Stimulated activated naive CD8-positive, alpha-beta T cell treated with anti-CD3 and anti-CD28 coated beads, Interleukin-15, Interleukin-2, amounts not matched to agents 100 ng/mL and 50 ng/mL, for 24 hours (primary cell): ENCODE results near the gene IFNAR2.
A peak's percentile ranks its signal among the peaks of the same experiment; 100 is the strongest.

ENCODE experiments used
- H3K27ac Mint-ChIP-seq: one replicate; pipeline ENCODE4 v1.8.0; 2021; ENCODE audit warnings: mild to moderate bottlenecking, mixed read lengths
- H3K27me3 Mint-ChIP-seq: one replicate; pipeline ENCODE4 v1.8.0; 2021; ENCODE audit warnings: mixed read lengths
- H3K36me3 Mint-ChIP-seq: one replicate; pipeline ENCODE4 v1.8.0; 2021; ENCODE audit warnings: low read depth, mixed read lengths
- H3K4me1 Mint-ChIP-seq: one replicate; pipeline ENCODE4 v1.8.0; 2021; ENCODE audit warnings: low read depth, mixed read lengths
- H3K4me3 Mint-ChIP-seq: one replicate; pipeline ENCODE4 v1.8.0; 2021; ENCODE audit warnings: mild to moderate bottlenecking, mixed read lengths
- H3K9me3 Mint-ChIP-seq: one replicate; pipeline ENCODE4 v1.8.0; 2021; ENCODE audit warnings: mixed read lengths

IFNAR2 gene

GRCh38 chr21:33229784-33230544 lies at the start of gene IFNAR2:
Gene IFNAR2 (plus strand): TSS chr21:33229938. CDS start chr21:33241923, 11,985 bp downstream.
- Mint-ChIP-seq H3K4me3 (peak within 1 kb of the TSS; percentile 89), H3K9me3 (no peaks in the 10 kb centered on the region), H3K4me1 (peaks cover 60% of the 10 kb centered on the region), H3K27me3 (no peaks in the 10 kb centered on the region), H3K36me3 (peaks cover 29% of the 10 kb centered on the region), H3K27ac (peak within 1 kb of the TSS; percentile 90)

GRCh38 chr21:33185852-33186251 lies 43.9 kb upstream of the IFNAR2 start:
- H3K9me3 Mint-ChIP-seq = no peaks in the 10 kb centered on the region
- H3K4me3 Mint-ChIP-seq = peak overlapping the region; percentile 30
- peak overlapping the region; percentile 10 for H3K27ac Mint-ChIP-seq
- peaks cover 18% of the 10 kb centered on the region for H3K27me3 Mint-ChIP-seq
- no peaks in the 10 kb centered on the region for H3K36me3 Mint-ChIP-seq
- peaks cover 14% of the 10 kb centered on the region for H3K4me1 Mint-ChIP-seq

- Mint-ChIP-seq H3K36me3 (no peaks in the 10 kb centered on the region), H3K27ac (no peak overlapping the region), H3K27me3 (peaks cover 18% of the 10 kb centered on the region), H3K4me3 (no peak overlapping the region), H3K4me1 (peaks cover 14% of the 10 kb centered on the region), H3K9me3 (no peaks in the 10 kb centered on the region)
Observed at GRCh38 chr21:33187276-33187675, 42.5 kb upstream of the IFNAR2 start.

DNA sequence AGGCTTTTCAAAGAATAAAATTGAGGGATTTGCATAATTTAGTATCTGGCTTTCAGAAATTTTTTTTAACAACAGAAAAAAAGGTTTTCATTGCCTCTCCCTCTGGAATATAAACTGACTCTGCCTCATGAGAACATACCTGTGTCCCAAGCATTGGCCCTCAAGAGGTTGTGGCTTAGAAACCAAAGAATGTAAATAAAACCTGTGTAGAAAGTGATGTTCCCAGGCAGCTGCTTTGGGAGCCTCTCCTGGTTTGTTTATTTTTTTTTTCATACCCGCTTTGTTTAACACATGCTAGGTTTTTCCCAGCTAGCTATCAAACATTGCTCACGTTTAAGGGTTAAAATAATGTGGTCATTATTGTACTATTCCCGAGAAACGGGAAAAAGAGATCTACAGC lies 40.5 kb upstream of the IFNAR2 start:
- Mint-ChIP-seq H3K4me1 (peaks cover 14% of the 10 kb centered on the region), H3K36me3 (no peaks in the 10 kb centered on the region), H3K9me3 (no peaks in the 10 kb centered on the region), H3K27ac (no peak overlapping the region), H3K27me3 (peaks cover 18% of the 10 kb centered on the region), H3K4me3 (no peak overlapping the region)

DNA sequence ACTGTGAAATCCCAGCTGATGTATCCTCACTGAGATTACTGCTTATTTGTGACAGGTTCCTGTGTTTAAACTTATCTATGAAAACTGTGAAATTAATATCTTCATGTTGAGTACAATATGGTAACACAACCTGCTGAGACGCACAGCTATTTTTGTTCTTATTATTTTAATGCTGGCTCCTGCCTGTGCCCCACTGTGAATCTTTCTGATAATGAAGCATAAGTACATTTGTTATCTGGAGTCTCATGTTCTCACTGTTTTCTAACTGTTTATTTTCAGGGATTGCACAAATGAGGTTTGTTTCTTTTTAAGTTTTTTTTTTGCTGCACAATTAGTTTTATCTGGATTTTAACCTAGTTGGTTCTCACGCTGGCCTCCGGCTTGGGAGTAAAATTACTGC lies 39.9 kb upstream of the IFNAR2 start:
- no peak overlapping the region for H3K4me3 Mint-ChIP-seq
- H3K36me3 Mint-ChIP-seq = no peaks in the 10 kb centered on the region
- H3K27ac Mint-ChIP-seq = no peak overlapping the region
- no peaks in the 10 kb centered on the region for H3K9me3 Mint-ChIP-seq
- peaks cover 18% of the 10 kb centered on the region for H3K27me3 Mint-ChIP-seq
- H3K4me1 Mint-ChIP-seq = peaks cover 14% of the 10 kb centered on the region

DNA sequence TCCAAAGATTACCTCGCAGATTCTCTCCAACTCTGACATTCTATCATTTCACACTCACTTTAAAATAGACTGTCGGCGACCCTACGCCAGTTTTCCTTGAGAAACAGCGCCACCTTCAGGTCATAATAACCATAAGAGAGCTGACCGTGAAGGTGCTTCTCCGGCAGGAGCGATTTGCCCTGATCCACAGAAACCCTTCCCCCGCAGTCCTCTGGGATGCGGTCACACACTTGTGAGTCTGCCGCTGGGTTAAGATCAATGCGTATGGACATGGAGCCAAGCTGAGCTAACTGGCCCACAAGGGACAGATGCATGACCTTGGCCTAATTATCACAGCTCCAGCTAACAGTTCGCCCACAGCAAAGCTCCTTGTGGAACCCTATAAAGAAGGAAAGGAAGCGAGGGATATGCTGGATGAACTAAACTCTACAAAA lies 32.8 kb upstream of the IFNAR2 start:
- Mint-ChIP-seq H3K36me3 (no peaks in the 10 kb centered on the region), H3K27ac (no peak overlapping the region), H3K4me1 (peaks cover 3% of the 10 kb centered on the region)

DNA sequence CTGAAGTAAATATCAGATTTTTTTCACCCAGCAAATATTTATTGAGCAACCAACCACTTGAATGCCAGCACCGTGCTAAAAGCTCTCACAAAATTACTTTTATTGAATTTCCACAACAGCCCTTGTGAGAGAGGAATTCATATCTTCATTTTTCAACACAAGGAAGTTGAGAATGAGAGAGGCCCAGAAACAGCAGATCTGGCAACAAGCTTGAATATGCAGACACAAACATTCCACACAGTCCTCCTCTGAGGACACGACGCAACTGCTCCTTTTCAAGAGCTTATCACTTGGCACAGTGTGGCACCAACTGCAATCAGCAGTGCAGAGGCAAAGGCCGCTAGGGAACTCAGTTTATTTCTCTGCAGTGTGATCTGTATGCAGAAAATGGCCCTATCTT lies 32.2 kb upstream of the IFNAR2 start:
- H3K4me1 Mint-ChIP-seq = peaks cover 5% of the 10 kb centered on the region
- no peaks in the 10 kb centered on the region for H3K36me3 Mint-ChIP-seq
- H3K4me3 Mint-ChIP-seq = no peak overlapping the region
- H3K9me3 Mint-ChIP-seq = no peaks in the 10 kb centered on the region
- H3K27ac Mint-ChIP-seq = no peak overlapping the region
- no peaks in the 10 kb centered on the region for H3K27me3 Mint-ChIP-seq

More for the DNA sequence above, 32.8 kb upstream of the IFNAR2 start:
- Mint-ChIP-seq H3K9me3 (no peaks in the 10 kb centered on the region), H3K27me3 (no peaks in the 10 kb centered on the region), H3K4me3 (no peak overlapping the region)

DNA sequence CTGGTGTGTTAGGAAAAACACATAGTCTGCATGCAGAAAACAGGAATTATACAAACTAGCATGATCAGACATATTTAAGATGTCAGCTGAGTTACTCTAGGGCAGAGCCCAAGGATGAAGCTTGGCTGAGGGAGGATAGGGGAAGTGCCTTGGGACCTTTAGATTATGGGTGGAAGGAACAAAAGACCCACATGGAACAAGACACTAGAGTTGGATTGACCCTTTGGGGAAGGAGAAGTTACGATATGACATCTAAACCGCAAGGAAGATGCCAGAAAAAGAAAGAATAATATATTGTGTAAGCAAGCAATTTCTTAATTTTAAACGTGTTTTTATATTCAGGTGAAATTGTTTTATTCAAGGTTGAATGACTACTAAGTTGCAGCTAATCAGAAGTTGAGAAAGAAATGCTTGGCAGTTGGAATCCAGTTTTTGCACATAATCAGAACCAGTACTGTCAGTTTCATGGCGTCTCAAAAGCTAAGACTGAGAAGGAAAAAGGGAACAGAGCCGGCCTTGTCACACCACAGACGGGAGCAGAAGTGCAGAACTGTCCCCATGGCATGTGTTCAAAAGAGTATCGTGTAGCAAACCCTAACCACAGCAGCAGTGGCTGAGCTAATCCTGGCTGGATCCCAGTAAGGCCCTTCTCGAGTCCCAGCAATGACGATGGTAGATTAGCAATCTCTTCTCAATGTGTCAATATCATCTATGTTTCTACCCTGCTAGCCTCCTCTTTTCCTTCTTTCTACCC lies 31.2 kb upstream of the IFNAR2 start:
- Mint-ChIP-seq H3K27ac (peak overlapping the region; percentile 22), H3K9me3 (no peaks in the 10 kb centered on the region), H3K27me3 (no peaks in the 10 kb centered on the region), H3K36me3 (no peaks in the 10 kb centered on the region), H3K4me3 (no peak overlapping the region), H3K4me1 (peaks cover 15% of the 10 kb centered on the region)

DNA sequence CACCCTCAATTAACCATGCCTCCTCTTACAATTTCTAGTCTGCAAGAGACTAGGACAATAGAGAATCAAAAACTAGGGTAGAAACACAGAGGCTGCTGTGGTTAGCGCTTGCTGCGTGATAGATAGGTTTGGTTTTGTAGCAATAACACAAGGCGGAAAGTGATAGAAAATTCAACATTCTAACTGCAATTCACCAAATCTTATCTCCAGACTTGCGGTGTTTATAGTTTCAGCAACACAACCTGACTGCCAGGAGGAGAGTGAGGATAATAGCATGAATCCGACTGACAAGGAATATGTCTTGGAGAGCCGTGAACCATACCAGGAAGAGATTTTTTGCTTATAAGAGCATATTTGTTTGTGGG lies 30.7 kb upstream of the IFNAR2 start:
- Mint-ChIP-seq H3K4me1 (peaks cover 21% of the 10 kb centered on the region), H3K4me3 (no peak overlapping the region), H3K9me3 (no peaks in the 10 kb centered on the region), H3K36me3 (no peaks in the 10 kb centered on the region), H3K27ac (no peak overlapping the region), H3K27me3 (no peaks in the 10 kb centered on the region)

DNA sequence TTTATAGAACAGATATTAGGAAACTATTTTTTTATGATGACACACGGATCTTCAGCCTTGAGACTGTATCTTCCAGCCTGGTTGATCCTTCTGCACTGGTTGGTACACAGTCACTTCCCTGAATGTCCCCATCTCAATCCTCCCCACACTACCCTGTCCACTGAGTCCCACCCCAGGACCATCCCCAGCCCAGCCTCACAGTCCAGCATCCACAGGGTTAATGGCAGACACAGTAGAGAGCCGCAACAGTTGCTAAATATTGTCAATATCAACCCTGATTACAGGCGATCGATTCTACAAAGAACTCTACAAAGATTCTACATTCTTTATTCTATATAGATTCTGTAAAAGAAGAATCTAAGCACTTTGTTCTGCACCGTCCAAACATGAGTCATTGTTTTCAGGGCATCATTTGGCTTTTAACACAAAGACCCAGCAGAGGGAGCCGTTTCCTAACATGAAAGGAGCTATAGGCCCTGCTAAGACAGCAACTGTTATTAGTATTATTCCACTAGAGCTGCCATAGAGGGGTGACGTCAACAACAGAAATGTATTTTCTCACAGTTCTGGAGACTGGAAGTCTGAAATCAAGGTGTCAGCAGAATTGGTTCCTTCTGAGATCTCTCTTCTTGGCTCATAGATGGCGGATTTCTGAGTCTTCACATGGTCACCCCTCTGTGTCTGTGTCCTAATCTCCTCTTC lies 30.1 kb upstream of the IFNAR2 start:
- H3K4me3 Mint-ChIP-seq = no peak overlapping the region
- H3K36me3 Mint-ChIP-seq = no peaks in the 10 kb centered on the region
- H3K4me1 Mint-ChIP-seq = peaks cover 25% of the 10 kb centered on the region
- no peak overlapping the region for H3K27ac Mint-ChIP-seq
- H3K27me3 Mint-ChIP-seq = no peaks in the 10 kb centered on the region
- H3K9me3 Mint-ChIP-seq = no peaks in the 10 kb centered on the region

- H3K4me1 Mint-ChIP-seq = peaks cover 42% of the 10 kb centered on the region
- H3K27me3 Mint-ChIP-seq = no peaks in the 10 kb centered on the region
- no peaks in the 10 kb centered on the region for H3K9me3 Mint-ChIP-seq
- no peak overlapping the region for H3K27ac Mint-ChIP-seq
- H3K4me3 Mint-ChIP-seq = no peak overlapping the region
- no peaks in the 10 kb centered on the region for H3K36me3 Mint-ChIP-seq
Observed at GRCh38 chr21:33201956-33202355, 27.8 kb upstream of the IFNAR2 start.

DNA sequence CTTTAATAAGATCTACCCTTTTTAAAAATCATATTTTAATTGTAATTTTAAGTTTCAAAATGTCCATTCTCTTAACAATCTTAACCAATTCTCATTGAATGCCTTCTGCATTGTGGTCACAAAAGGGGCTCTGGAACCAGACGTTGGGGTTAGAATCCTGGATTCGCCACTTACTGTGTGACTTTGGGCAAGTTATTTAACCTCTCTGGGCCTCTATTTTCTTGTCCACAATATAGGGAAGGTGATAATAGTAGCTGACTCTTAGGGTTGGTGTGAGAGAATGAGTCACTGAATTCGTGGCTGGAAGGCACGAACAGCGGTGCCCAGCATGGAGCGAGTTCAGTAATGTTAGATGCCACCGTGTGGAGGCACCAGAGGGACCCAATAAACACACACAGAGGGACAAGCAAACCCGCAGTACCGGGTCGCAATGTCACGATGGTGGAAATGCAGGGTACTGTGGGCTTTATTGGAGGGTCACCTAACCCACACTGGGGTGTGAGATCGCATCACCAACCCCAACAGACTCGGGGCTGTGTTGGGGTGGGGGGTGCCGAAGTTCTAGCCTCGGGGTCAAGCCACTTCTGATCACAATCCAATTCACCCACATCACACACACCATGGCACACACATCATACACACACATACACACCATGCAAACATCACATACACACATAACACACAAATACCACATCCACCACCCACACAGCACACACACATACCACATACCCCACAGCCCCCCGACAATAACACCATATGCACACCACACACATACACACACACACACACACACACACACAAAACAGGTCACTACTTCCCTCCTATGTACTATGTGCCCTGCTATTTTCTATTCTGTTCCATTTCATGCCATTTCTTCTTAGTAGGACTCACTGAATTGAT lies 27.0 kb upstream of the IFNAR2 start:
- Mint-ChIP-seq H3K36me3 (no peaks in the 10 kb centered on the region), H3K27ac (no peak overlapping the region), H3K4me3 (no peak overlapping the region), H3K27me3 (no peaks in the 10 kb centered on the region), H3K9me3 (no peaks in the 10 kb centered on the region), H3K4me1 (peaks cover 47% of the 10 kb centered on the region)

GRCh38 chr21:33203371-33203724 lies 26.4 kb upstream of the IFNAR2 start:
- H3K27ac Mint-ChIP-seq = no peak overlapping the region
- no peaks in the 10 kb centered on the region for H3K27me3 Mint-ChIP-seq
- no peak overlapping the region for H3K4me3 Mint-ChIP-seq
- peaks cover 53% of the 10 kb centered on the region for H3K4me1 Mint-ChIP-seq
- H3K9me3 Mint-ChIP-seq = no peaks in the 10 kb centered on the region
- no peaks in the 10 kb centered on the region for H3K36me3 Mint-ChIP-seq

- peak overlapping the region; percentile 41 for H3K4me3 Mint-ChIP-seq
- no peaks in the 10 kb centered on the region for H3K36me3 Mint-ChIP-seq
- H3K9me3 Mint-ChIP-seq = no peaks in the 10 kb centered on the region
- H3K27ac Mint-ChIP-seq = peak overlapping the region; percentile 80
- H3K4me1 Mint-ChIP-seq = peaks cover 59% of the 10 kb centered on the region
- H3K27me3 Mint-ChIP-seq = no peaks in the 10 kb centered on the region
Observed at GRCh38 chr21:33205476-33205875, 24.3 kb upstream of the IFNAR2 start.
